HEK293 (cell line): ENCODE results near the gene SLAMF6.

Experiments
- CTCF ChIA-PET: fragments of 350-600 bp; formaldehyde crosslinking; extraction: SDS; loops from one replicate; lab custom pipeline; 2021; ENCODE audit warnings: antibody characterized with exemption; lab: Yijun Ruan, JAX
- POLR2A ChIA-PET: fragments of 300-600 bp; formaldehyde crosslinking; extraction: SDS; loops from one replicate; lab custom pipeline; 2020; ENCODE audit warnings: antibody characterized with exemption, inconsistent platforms; lab: Yijun Ruan, JAX
- H3K27ac ChIP-seq: fragments of 200-500 bp; sonication (Bioruptor generic); 2 replicates; pipeline ENCODE4 v1.5.1; 2014; ENCODE audit warnings: low read depth, low read length, control low read depth, inconsistent platforms; ENCODE audit errors: extremely low read depth
- H3K36me3 ChIP-seq, 2 experiments: fragments of 200-500 bp in 1 of 2; sonication (Bioruptor generic) in 1 of 2; 1 replicate in 1 of 2; 2 replicates in 1 of 2; pipeline ENCODE4 v1.5.1; 2014 to 2017; ENCODE audit warnings: inconsistent platforms in 2 of 2, low read length in 2 of 2; ENCODE audit not compliant: control insufficient read depth in 2 of 2, insufficient read depth in 1 of 2
- H3K4me1 ChIP-seq: fragments of 200-500 bp; sonication (Bioruptor generic); 2 replicates; pipeline ENCODE4 v1.5.1; 2014; ENCODE audit warnings: mild to moderate bottlenecking, low read length, inconsistent platforms; ENCODE audit not compliant: control insufficient read depth, insufficient read depth
- H3K4me3 ChIP-seq: 2 replicates; pipeline ENCODE4 v1.5.1; 2011; ENCODE audit warnings: low read depth, mild to moderate bottlenecking, control low read depth, low read length, moderate library complexity
- H3K9me3 ChIP-seq: fragments of 200-500 bp; sonication (Bioruptor generic); 2 replicates; pipeline ENCODE4 v1.5.1; 2014; ENCODE audit warnings: low read depth, low read length, inconsistent platforms; ENCODE audit not compliant: control insufficient read depth, insufficient read depth
- CTCF ChIP-seq: fragments of 450-650 bp; formaldehyde crosslinking; IDR thresholded peaks from 2 replicates; pipeline ENCODE4 v1.5.1; 2016; ENCODE audit warnings: missing biosample characterization, missing genetic modification characterization
- HOXA7 ChIP-seq: sonication (generic); formaldehyde crosslinking; IDR thresholded peaks from 2 replicates; pipeline ENCODE4 v1.8.1; 2022; ENCODE audit warnings: missing genetic modification reagents, borderline replicate concordance
- HOXD13 ChIP-seq: sonication (generic); formaldehyde crosslinking; IDR thresholded peaks from 2 replicates; pipeline ENCODE4 v1.8.0; 2022; ENCODE audit warnings: missing genetic modification reagents, borderline replicate concordance
- INSM2 ChIP-seq: fragments of 450-650 bp; formaldehyde crosslinking; IDR thresholded peaks from 2 replicates; pipeline ENCODE4 v1.5.1; 2016; ENCODE audit warnings: missing biosample characterization, missing genetic modification characterization
- MEIS1 ChIP-seq: sonication (generic); formaldehyde crosslinking; IDR thresholded peaks from 2 replicates; pipeline ENCODE4 v1.8.1; 2022; ENCODE audit warnings: missing genetic modification reagents, mild to moderate bottlenecking, borderline replicate concordance
- MZF1 ChIP-seq: fragments of 450-650 bp; formaldehyde crosslinking; IDR thresholded peaks from 2 replicates; pipeline ENCODE4 v1.5.1; 2017; ENCODE audit warnings: missing biosample characterization, missing genetic modification characterization, borderline replicate concordance
- TRIM28 ChIP-seq: IDR thresholded peaks from 2 replicates; pipeline ENCODE4 v1.6.1; 2011; ENCODE audit warnings: low read length, control low read depth, borderline replicate concordance
- ZFP37 ChIP-seq: fragments of 450-650 bp; formaldehyde crosslinking; IDR thresholded peaks from 2 replicates; pipeline ENCODE4 v1.5.1; 2016; ENCODE audit warnings: missing biosample characterization, missing genetic modification characterization
- ZNF132 ChIP-seq: fragments of 450-650 bp; formaldehyde crosslinking; IDR thresholded peaks from 2 replicates; pipeline ENCODE4 v1.5.1; 2017; ENCODE audit warnings: missing biosample characterization, missing genetic modification characterization, borderline replicate concordance
- ZNF140 ChIP-seq: fragments of 450-650 bp; formaldehyde crosslinking; IDR thresholded peaks from 2 replicates; pipeline ENCODE4 v1.5.1; 2016; ENCODE audit warnings: missing biosample characterization, missing genetic modification characterization
- ZNF16 ChIP-seq: fragments of 450-650 bp; formaldehyde crosslinking; IDR thresholded peaks from 2 replicates; pipeline ENCODE4 v1.5.1; 2016; ENCODE audit warnings: low read depth, missing biosample characterization, missing genetic modification characterization
- ZNF169 ChIP-seq: fragments of 450-650 bp; formaldehyde crosslinking; IDR thresholded peaks from 2 replicates; pipeline ENCODE4 v1.5.1; 2016; ENCODE audit warnings: missing biosample characterization, missing genetic modification characterization
- ZNF174 ChIP-seq: fragments of 450-650 bp; formaldehyde crosslinking; IDR thresholded peaks from 2 replicates; pipeline ENCODE4 v1.5.0; 2017; ENCODE audit warnings: missing biosample characterization, mild to moderate bottlenecking, missing genetic modification characterization
- ZNF184 ChIP-seq: fragments of 450-650 bp; IDR thresholded peaks from 2 replicates; pipeline ENCODE4 v1.5.1; 2018; ENCODE audit warnings: missing biosample characterization, mild to moderate bottlenecking, missing genetic modification characterization
- ZNF211 ChIP-seq: fragments of 450-650 bp; formaldehyde crosslinking; IDR thresholded peaks from 2 replicates; pipeline ENCODE4 v1.5.1; 2016; ENCODE audit warnings: low read depth, missing biosample characterization, missing genetic modification characterization
- ZNF214 ChIP-seq: fragments of 450-650 bp; formaldehyde crosslinking; IDR thresholded peaks from 2 replicates; pipeline ENCODE4 v1.5.1; 2017; ENCODE audit warnings: missing biosample characterization, mild to moderate bottlenecking, missing genetic modification characterization, borderline replicate concordance
- ZNF239 ChIP-seq: fragments of 450-650 bp; formaldehyde crosslinking; IDR thresholded peaks from 2 replicates; pipeline ENCODE4 v1.5.1; 2016; ENCODE audit warnings: missing biosample characterization, missing genetic modification characterization
- ZNF324 ChIP-seq: fragments of 450-650 bp; formaldehyde crosslinking; IDR thresholded peaks from 2 replicates; pipeline ENCODE4 v1.5.1; 2016; ENCODE audit warnings: missing biosample characterization, missing genetic modification characterization
- ZNF335 ChIP-seq: fragments of 450-650 bp; formaldehyde crosslinking; conservative IDR thresholded peaks from 2 replicates; pipeline ENCODE4 v1.5.1; 2016; ENCODE audit warnings: missing biosample characterization, missing genetic modification characterization
- ZNF362 ChIP-seq: fragments of 450-650 bp; formaldehyde crosslinking; IDR thresholded peaks from 2 replicates; pipeline ENCODE4 v1.5.1; 2016; ENCODE audit warnings: missing biosample characterization, missing genetic modification characterization
- ZNF560 ChIP-seq: fragments of 450-650 bp; formaldehyde crosslinking; IDR thresholded peaks from 2 replicates; pipeline ENCODE4 v1.5.1; 2017; ENCODE audit warnings: missing biosample characterization, missing genetic modification characterization, borderline replicate concordance
- ZNF585B ChIP-seq: fragments of 450-650 bp; formaldehyde crosslinking; IDR thresholded peaks from 2 replicates; pipeline ENCODE4 v1.5.1; 2016; ENCODE audit warnings: missing biosample characterization, missing genetic modification characterization
- ZNF777 ChIP-seq: fragments of 450-650 bp; formaldehyde crosslinking; IDR thresholded peaks from 2 replicates; pipeline ENCODE4 v1.5.1; 2017; ENCODE audit warnings: missing biosample characterization, missing genetic modification characterization, borderline replicate concordance
- ZNF830 ChIP-seq: fragments of 450-650 bp; IDR thresholded peaks from 2 replicates; pipeline ENCODE4 v1.5.0; 2018; ENCODE audit warnings: missing biosample characterization, missing genetic modification characterization, low read depth, mild to moderate bottlenecking, moderate library complexity

The SLAMF6 gene

GRCh38 chr1:160553778-160554177, 30.7 kb upstream of the SLAMF6 start:
- POLR2A ChIA-PET: no interaction called here

GRCh38 chr1:160552425-160552824, 29.4 kb upstream of the SLAMF6 start:
- ChIA-PET POLR2A (no interaction called here), CTCF (interaction anchor here (0.6 kb wide), 1 partner anchor 57 kb away, joined by 3 read pairs; no protein-coding TSS in a partner anchor)
- Histone ChIP-seq H3K4me3 (no peak overlapping the region), H3K36me3 (no peaks in the 10 kb centered on the region), H3K9me3 (no peaks in the 10 kb centered on the region), H3K4me1 (no peaks in the 10 kb centered on the region), H3K27ac (no peak overlapping the region)
- no peak for TF ChIP-seq ZNF132 (tag by site-specific recombination)
- TF ChIP-seq ZNF211: no peak
- no peak for TF ChIP-seq ZFP37 (tag by site-specific recombination)
- no peak for TF ChIP-seq MZF1 (tag by site-specific recombination)
- TF ChIP-seq ZNF560: no peak
- no peak for TF ChIP-seq INSM2 (tag by site-specific recombination)
- no peak for TF ChIP-seq ZNF16 (tag by site-specific recombination)
- no peak for TF ChIP-seq ZNF362 (tag by site-specific recombination)
- no peak for TF ChIP-seq ZNF777

More at GRCh38 chr1:160553778-160554177, 30.7 kb upstream of the SLAMF6 start:
- TF ChIP-seq ZNF214 (tag by site-specific recombination) (no peak), MEIS1 (CRISPR knock-in tag) (no peak), ZNF585B (tag by site-specific recombination) (no peak), HOXA7 (CRISPR knock-in tag) (no peak)
- Histone ChIP-seq H3K9me3 (no peaks in the 10 kb centered on the region), H3K4me1 (no peaks in the 10 kb centered on the region), H3K27ac (no peak overlapping the region), H3K36me3 (no peaks in the 10 kb centered on the region), H3K4me3 (no peak overlapping the region)
- CTCF ChIA-PET: interaction anchor here (1.7 kb wide), 1 partner anchor 10 kb away, joined by 6 read pairs; no protein-coding TSS in a partner anchor

- CTCF ChIA-PET: interaction anchor here (0.9 kb wide), 2 partner anchors 52 to 63 kb away, joined by 4 read pairs; no protein-coding TSS in a partner anchor
- POLR2A ChIA-PET: no interaction called here
Observed at GRCh38 chr1:160550572-160551034, 27.5 kb upstream of the SLAMF6 start.

More at GRCh38 chr1:160550572-160551034, 27.5 kb upstream of the SLAMF6 start:
- Histone ChIP-seq H3K4me1 (no peaks in the 10 kb centered on the region), H3K27ac (no peak overlapping the region), H3K36me3 (no peaks in the 10 kb centered on the region), H3K9me3 (no peaks in the 10 kb centered on the region), H3K4me3 (no peak overlapping the region)
- TF ChIP-seq ZNF830 (no peak), ZNF560 (no peak), HOXD13 (CRISPR knock-in tag) (no peak), ZNF174 (tag by site-specific recombination) (no peak), ZNF362 (tag by site-specific recombination) (no peak), ZNF239 (no peak), ZNF585B (tag by site-specific recombination) (no peak), ZNF335 (tag by site-specific recombination) (no peak), ZNF169 (tag by site-specific recombination) (no peak), ZNF324 (tag by site-specific recombination) (no peak), ZNF140 (tag by site-specific recombination) (no peak), CTCF (no peak), ZNF777 (no peak), TRIM28 (no peak), ZNF184 (tag by site-specific recombination) (no peak)
- TF ChIP-seq, all 188 proteins: peak for 0
